A549 (cell line): ENCODE results near the gene CAND2. TPM values are rescaled to one million over a fixed set of nuclear protein-coding genes. Genes with fewer than 3 reads are reported as not detected.
"Not testable (repeated sequence)": the region's sequence is repeated elsewhere in the genome, so short reads cannot be mapped to it uniquely, and the experiment has no call there.

Source experiments
- ATAC-seq, 2 experiments: fragments of 200-7000 bp in 1 of 2; fragments of >200 bp in 1 of 2; cut with Nextera tagmentation in 1 of 2; cut with Tn5 transposase in 1 of 2; 3 replicates each; pipeline versions ENCODE4 v1.8.0 to v1.9.1; 2018 to 2020; ENCODE audit warnings: mild to moderate bottlenecking in 1 of 2, moderate library complexity in 1 of 2
- CTCF ChIA-PET: fragments of 300-600 bp; sonication (Branson Sonifier 250); formaldehyde crosslinking; extraction: SDS; loops from one replicate; lab custom pipeline; 2021; ENCODE audit warnings: antibody characterized with exemption, inconsistent platforms; lab: Yijun Ruan, JAX
- POLR2A ChIA-PET: fragments of 350-600 bp; formaldehyde crosslinking; extraction: SDS; loops from one replicate; lab custom pipeline; 2021; ENCODE audit warnings: antibody characterized with exemption, inconsistent platforms; lab: Yijun Ruan, JAX
- DNase-seq, 2 experiments: peaks; one replicate each; pipeline versions ENCODE4 v3.0.0 to v3.0.0-alpha.2; 2011 to 2016; ENCODE audit warnings: low read depth in 1 of 2, low spot score in 1 of 2
- FAIRE-seq: peaks from 2 replicates; lab custom pipeline; 2011; peaks lifted over from hg19 to GRCh38; lab: Jason Lieb, UNC
- H3K27ac ChIP-seq, 2 experiments: fragments of >200 bp; sonication (Bioruptor Twin); formaldehyde crosslinking; 3 replicates each; pipeline ENCODE4 v1.5.1; 2016 to 2017
- H3K4me1 ChIP-seq: fragments of >200 bp; sonication (Bioruptor Twin); formaldehyde crosslinking; 3 replicates; pipeline ENCODE4 v1.6.1; 2016
- H3K4me2 ChIP-seq: fragments of >200 bp; sonication (Bioruptor Twin); formaldehyde crosslinking; 3 replicates; pipeline ENCODE4 v1.6.1; 2016
- H3K4me3 ChIP-seq: fragments of >200 bp; sonication (Bioruptor Twin); formaldehyde crosslinking; 3 replicates; pipeline ENCODE4 v1.5.1; 2016
- H3K9me3 ChIP-seq: fragments of >200 bp; sonication (Bioruptor Twin); formaldehyde crosslinking; 3 replicates; pipeline ENCODE4 v1.6.1; 2016
- CEBPB ChIP-seq, 2 experiments: fragments of >200 bp in 1 of 2; sonication (Bioruptor Twin) in 1 of 2; formaldehyde crosslinking in 1 of 2; IDR thresholded peaks; 2 replicates each; pipeline ENCODE4 v1.6.1; 2012 to 2016
- CHD4 ChIP-seq: fragments of 200-600 bp; sonication (generic); IDR thresholded peaks from 2 replicates; pipeline ENCODE4 v1.6.1; 2016; ENCODE audit warnings: antibody characterized with exemption, mild to moderate bottlenecking, borderline replicate concordance
- EP300 ChIP-seq, 2 experiments: fragments of >200 bp; sonication (Bioruptor Twin); formaldehyde crosslinking; IDR thresholded peaks; 2 replicates in 1 of 2; 3 replicates in 1 of 2; pipeline ENCODE4 v1.6.1; 2016 to 2017
- FOSL2 ChIP-seq, 2 experiments: fragments of 450-650 bp in 1 of 2; fragments of >200 bp in 1 of 2; sonication (Bioruptor Twin) in 1 of 2; formaldehyde crosslinking; IDR thresholded peaks; 2 replicates each; pipeline versions ENCODE4 v1.5.0 to v1.6.1; 2016 to 2020; ENCODE audit warnings: mild to moderate bottlenecking in 1 of 2, moderate library complexity in 1 of 2
- FOXS1 ChIP-seq: fragments of 250-450 bp; sonication (Bioruptor Pico); IDR thresholded peaks from 2 replicates; pipeline ENCODE4 v1.5.0; 2020; ENCODE audit warnings: mild to moderate bottlenecking, moderate library complexity
- HEYL ChIP-seq: fragments of 250-450 bp; sonication (Bioruptor Pico); IDR thresholded peaks from 2 replicates; pipeline ENCODE4 v1.8.0; 2021; ENCODE audit warnings: mild to moderate bottlenecking, moderate library complexity
- JUNB ChIP-seq: fragments of >200 bp; sonication (Bioruptor Twin); formaldehyde crosslinking; IDR thresholded peaks from 2 replicates; pipeline ENCODE4 v1.6.1; 2016
- MAZ ChIP-seq: fragments of 150-350 bp; IDR thresholded peaks from 2 replicates; pipeline ENCODE4 v1.6.1; 2014; ENCODE audit warnings: antibody characterized with exemption, low read depth, low read length, borderline replicate concordance
- NPAS2 ChIP-seq: fragments of 250-450 bp; sonication (Bioruptor Pico); IDR thresholded peaks from 2 replicates; pipeline ENCODE4 v1.8.0; 2022; ENCODE audit warnings: mild to moderate bottlenecking, moderate library complexity, borderline replicate concordance
- RAD21 ChIP-seq, 2 experiments: fragments of >200 bp in 1 of 2; sonication (Bioruptor Twin) in 1 of 2; formaldehyde crosslinking in 1 of 2; IDR thresholded peaks in 1 of 2; conservative IDR thresholded peaks in 1 of 2; 2 replicates in 1 of 2; 3 replicates in 1 of 2; pipeline ENCODE4 v1.6.1; 2012 to 2018; ENCODE audit warnings: inconsistent platforms in 1 of 2
- RCOR1 ChIP-seq: fragments of 150-350 bp; IDR thresholded peaks from 2 replicates; pipeline ENCODE4 v1.6.1; 2014; ENCODE audit warnings: antibody characterized with exemption, low read length, low read depth
- SREBF2 ChIP-seq: fragments of 450-650 bp; IDR thresholded peaks from 2 replicates; pipeline ENCODE4 v1.6.1; 2014; ENCODE audit warnings: mild to moderate bottlenecking, moderate library complexity
- ZC3H11A ChIP-seq: fragments of 450-650 bp; IDR thresholded peaks from 2 replicates; pipeline ENCODE4 v1.6.1; 2014; ENCODE audit warnings: antibody characterized with exemption, mild to moderate bottlenecking
- ZFP36 ChIP-seq: fragments of 450-650 bp; IDR thresholded peaks from 2 replicates; pipeline ENCODE4 v1.6.1; 2014; ENCODE audit warnings: borderline replicate concordance; ENCODE audit not compliant: partially characterized antibody
- WGBS: methylation state at CpG from one replicate; pipeline ENCODE4 v1.1.6; 2017; ENCODE audit errors: missing lambda C conversion rate; 5-methylcytosine and 5-hydroxymethylcytosine counted together
- polyA plus RNA-seq, 4 experiments: library from polyadenylated mRNA; depleted of rRNA in 3 of 4; stranded (reverse); fragments of >200 nt; fragmentation: RNase III in 1 of 4; extraction: RNeasy Plus Mini Kit Qiagen cat#74134 plus additional on column Dnase treatment in 1 of 4; gene quantifications; 2 replicates in 3 of 4; 3 replicates in 1 of 4; pipeline ENCODE4 v1.2.3, GENCODE V29; 2011 to 2017
- TF ChIP-seq, protein P1 (sequence below): fragments of >200 bp; sonication (Bioruptor Twin); formaldehyde crosslinking; IDR thresholded peaks from 2 replicates; pipeline ENCODE4 v1.6.1; 2016
- TF ChIP-seq, protein P2 (sequence below): fragments of 150-350 bp; IDR thresholded peaks from 2 replicates; pipeline ENCODE4 v1.6.1; 2014; ENCODE audit warnings: low read depth, mild to moderate bottlenecking, low read length
- TF ChIP-seq, protein P3 (sequence below): fragments of 250-450 bp; sonication (Bioruptor Pico); IDR thresholded peaks from 2 replicates; pipeline ENCODE4 v1.5.0; 2021; ENCODE audit warnings: mild to moderate bottlenecking, moderate library complexity, borderline replicate concordance
- TF ChIP-seq, protein P4 (sequence below): fragments of >200 bp; sonication (Bioruptor Twin); formaldehyde crosslinking; IDR thresholded peaks from 3 replicates; pipeline ENCODE4 v1.5.1; 2016

CAND2 gene
- polyA plus RNA-seq, 2 of the 4 experiments (the other 2 are of a cell fraction): 0.72 to 0.84 TPM

DNA sequence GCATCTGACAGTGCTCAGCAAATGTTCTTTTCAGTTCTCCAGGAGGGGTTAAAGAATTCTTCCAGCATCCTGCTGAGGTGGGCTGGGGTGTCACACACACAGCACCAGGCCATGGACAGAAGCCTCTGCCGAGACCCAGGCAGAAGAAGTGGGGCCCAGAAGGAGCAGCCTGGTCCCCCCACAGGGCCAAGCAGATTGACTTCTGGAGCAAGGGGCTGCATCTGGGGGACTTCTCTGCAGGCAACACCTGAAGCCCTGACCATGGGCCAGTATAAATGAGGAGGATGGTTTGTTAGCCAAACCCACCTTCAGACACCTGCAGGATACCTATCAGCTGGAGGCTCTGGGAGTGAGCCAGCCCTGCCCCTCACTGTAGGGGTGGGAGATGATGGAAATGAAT, 21.3 kb upstream of the CAND2 start:
- CTCF ChIA-PET: interaction anchor here (1.1 to 3.0 kb wide), 2 partner anchors 8 to 13 kb away, joined by 4 to 13 read pairs; no protein-coding TSS in a partner anchor
- POLR2A ChIA-PET: no interaction called here
- Histone ChIP-seq H3K4me2 (no peak overlapping the region), H3K4me1 (no peaks in the 10 kb centered on the region), H3K9me3 (no peaks in the 10 kb centered on the region), H3K4me3 (no peak overlapping the region), H3K27ac (no peak overlapping the region)
- no CpG with 5 or more reads among the region's 1 CpG for WGBS
- FAIRE-seq (no peak), ATAC-seq (no peak), DNase-seq (no peak)
- TF ChIP-seq CHD4: no peak
- TF ChIP-seq, protein P1, sequence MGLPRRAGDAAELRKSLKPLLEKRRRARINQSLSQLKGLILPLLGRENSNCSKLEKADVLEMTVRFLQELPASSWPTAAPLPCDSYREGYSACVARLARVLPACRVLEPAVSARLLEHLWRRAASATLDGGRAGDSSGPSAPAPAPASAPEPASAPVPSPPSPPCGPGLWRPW: no peak
- TF ChIP-seq, protein P2, sequence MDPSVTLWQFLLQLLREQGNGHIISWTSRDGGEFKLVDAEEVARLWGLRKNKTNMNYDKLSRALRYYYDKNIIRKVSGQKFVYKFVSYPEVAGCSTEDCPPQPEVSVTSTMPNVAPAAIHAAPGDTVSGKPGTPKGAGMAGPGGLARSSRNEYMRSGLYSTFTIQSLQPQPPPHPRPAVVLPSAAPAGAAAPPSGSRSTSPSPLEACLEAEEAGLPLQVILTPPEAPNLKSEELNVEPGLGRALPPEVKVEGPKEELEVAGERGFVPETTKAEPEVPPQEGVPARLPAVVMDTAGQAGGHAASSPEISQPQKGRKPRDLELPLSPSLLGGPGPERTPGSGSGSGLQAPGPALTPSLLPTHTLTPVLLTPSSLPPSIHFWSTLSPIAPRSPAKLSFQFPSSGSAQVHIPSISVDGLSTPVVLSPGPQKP: no peak
- TF ChIP-seq MAZ: no peak
- no peak for TF ChIP-seq ZC3H11A
- TF ChIP-seq CEBPB (IDR thresholded peaks at IDR 0.05): no peak
- no peak for TF ChIP-seq ZFP36
- TF ChIP-seq HEYL (CRISPR knock-in tag): no peak
- TF ChIP-seq, protein P3, sequence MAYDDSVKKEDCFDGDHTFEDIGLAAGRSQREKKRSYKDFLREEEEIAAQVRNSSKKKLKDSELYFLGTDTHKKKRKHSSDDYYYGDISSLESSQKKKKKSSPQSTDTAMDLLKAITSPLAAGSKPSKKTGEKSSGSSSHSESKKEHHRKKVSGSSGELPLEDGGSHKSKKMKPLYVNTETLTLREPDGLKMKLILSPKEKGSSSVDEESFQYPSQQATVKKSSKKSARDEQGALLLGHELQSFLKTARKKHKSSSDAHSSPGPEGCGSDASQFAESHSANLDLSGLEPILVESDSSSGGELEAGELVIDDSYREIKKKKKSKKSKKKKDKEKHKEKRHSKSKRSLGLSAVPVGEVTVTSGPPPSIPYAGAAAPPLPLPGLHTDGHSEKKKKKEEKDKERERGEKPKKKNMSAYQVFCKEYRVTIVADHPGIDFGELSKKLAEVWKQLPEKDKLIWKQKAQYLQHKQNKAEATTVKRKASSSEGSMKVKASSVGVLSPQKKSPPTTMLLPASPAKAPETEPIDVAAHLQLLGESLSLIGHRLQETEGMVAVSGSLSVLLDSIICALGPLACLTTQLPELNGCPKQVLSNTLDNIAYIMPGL (CRISPR knock-in tag): no peak

DNA sequence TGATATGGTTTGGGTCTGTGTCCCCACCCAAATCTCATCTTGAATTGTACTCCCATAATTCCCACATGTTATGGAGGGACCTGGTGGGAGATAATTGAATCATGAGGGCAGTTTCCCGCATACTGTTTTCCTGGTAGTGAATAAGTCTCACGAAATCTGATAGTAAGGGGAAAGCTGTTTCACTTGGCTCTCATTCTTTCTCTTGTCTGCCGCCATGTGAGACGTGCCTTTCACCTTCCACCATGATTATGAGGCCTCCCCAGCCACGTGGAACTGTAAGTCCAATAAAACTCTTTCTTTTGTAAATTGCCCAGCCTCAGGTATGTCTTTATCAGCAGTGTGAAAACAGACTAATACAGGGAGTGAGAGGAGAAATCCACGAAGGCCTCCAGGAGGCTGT, 20.5 kb upstream of the CAND2 start:
- WGBS: 43% methylated on average over 6 of the region's 6 CpGs
- H3K4me1 ChIP-seq, H3K4me3 ChIP-seq, FAIRE-seq, H3K27ac ChIP-seq, H3K4me2 ChIP-seq, DNase-seq, POLR2A ChIA-PET, ATAC-seq, H3K9me3 ChIP-seq: not testable (repeated sequence)
- CTCF ChIA-PET: interaction anchor here (0.5 to 3.0 kb wide), 6 partner anchors 8 to 641 kb away, joined by 3 to 13 read pairs (median 3); partner anchors contain the start of gene CAND2
- TF ChIP-seq ZFP36: peak; percentile 15

DNA sequence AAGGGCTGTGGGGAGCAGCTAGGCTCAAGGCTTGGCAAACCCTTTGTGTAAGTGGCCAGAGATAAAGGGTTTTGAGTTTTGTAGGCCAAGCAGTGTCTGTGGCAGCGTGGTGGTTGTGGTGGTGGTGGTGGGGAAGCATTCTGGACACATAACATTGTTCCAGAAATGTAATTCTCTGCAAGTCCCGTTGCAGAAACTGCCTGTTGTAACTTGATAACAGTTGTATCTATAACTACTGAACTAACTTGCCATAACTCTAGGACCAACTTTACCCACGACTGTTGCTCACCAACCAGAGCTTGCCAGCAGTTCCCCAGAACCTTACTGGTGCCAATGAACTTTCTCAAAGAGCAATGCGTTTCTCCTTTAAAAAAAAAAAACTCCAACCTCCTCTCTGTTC, 19.3 kb upstream of the CAND2 start:
- no peak for ATAC-seq
- ChIA-PET POLR2A (no interaction called here), CTCF (interaction anchor here (0.8 to 1.1 kb wide), 3 partner anchors 9 to 14 kb away, joined by 3 read pairs; no protein-coding TSS in a partner anchor)
- Histone ChIP-seq H3K27ac (no peak overlapping the region), H3K4me3 (no peak overlapping the region), H3K9me3 (no peaks in the 10 kb centered on the region), H3K4me2 (no peak overlapping the region), H3K4me1 (no peaks in the 10 kb centered on the region)
- TF ChIP-seq RAD21 (conservative IDR thresholded peaks at IDR 0.05 in 1 of 2, IDR thresholded peaks at IDR 0.05 in 1 of 2): no peak
- TF ChIP-seq, protein P4, sequence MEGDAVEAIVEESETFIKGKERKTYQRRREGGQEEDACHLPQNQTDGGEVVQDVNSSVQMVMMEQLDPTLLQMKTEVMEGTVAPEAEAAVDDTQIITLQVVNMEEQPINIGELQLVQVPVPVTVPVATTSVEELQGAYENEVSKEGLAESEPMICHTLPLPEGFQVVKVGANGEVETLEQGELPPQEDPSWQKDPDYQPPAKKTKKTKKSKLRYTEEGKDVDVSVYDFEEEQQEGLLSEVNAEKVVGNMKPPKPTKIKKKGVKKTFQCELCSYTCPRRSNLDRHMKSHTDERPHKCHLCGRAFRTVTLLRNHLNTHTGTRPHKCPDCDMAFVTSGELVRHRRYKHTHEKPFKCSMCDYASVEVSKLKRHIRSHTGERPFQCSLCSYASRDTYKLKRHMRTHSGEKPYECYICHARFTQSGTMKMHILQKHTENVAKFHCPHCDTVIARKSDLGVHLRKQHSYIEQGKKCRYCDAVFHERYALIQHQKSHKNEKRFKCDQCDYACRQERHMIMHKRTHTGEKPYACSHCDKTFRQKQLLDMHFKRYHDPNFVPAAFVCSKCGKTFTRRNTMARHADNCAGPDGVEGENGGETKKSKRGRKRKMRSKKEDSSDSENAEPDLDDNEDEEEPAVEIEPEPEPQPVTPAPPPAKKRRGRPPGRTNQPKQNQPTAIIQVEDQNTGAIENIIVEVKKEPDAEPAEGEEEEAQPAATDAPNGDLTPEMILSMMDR: no peak
- TF ChIP-seq FOSL2 (IDR thresholded peaks at IDR 0.05): no peak
- TF ChIP-seq FOSL2 (CRISPR knock-in tag; IDR thresholded peaks at IDR 0.05): no peak
- FAIRE-seq: no peak
- WGBS: 36% methylated on average over 4 of the region's 4 CpGs
- DNase-seq: no peak

DNA sequence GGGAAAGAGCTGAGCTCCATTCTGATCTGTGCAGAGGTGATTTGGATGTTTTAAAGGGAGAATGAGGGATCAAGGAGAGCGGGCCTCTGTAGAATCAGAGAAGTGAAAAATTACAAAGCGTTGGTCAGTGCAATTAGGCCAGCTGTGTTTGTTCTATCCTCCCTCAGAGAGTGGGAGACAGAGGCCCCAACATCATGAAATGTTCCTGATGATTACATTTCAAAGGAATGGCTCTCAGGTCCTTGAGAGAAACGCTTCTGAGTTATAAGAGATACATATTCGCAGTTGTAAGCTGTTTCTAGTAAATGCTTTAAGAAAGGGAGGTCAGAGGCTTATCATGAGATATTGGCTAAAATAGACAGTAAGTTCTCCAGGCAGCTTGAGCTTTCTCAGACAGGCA, 15.7 kb upstream of the CAND2 start:
- DNase-seq: no peak
- TF ChIP-seq NPAS2 (CRISPR knock-in tag) (no peak), EP300 (IDR thresholded peaks at IDR 0.05) (no peak), JUNB (no peak), RCOR1 (no peak), FOXS1 (CRISPR knock-in tag) (no peak), SREBF2 (no peak)
- TF ChIP-seq, protein P3 (CRISPR knock-in tag): no peak
- WGBS: 58% methylated on average over 4 of the region's 4 CpGs
- ATAC-seq: no peak
- Histone ChIP-seq H3K27ac (no peak overlapping the region), H3K9me3 (no peaks in the 10 kb centered on the region), H3K4me1 (no peaks in the 10 kb centered on the region), H3K4me3 (no peak overlapping the region), H3K4me2 (no peak overlapping the region)
- ChIA-PET CTCF (interaction anchor here (0.6 to 2.1 kb wide), 6 partner anchors 11 to 111 kb away, joined by 3 to 5 read pairs (median 4); partner anchors contain the start of gene TMEM40), POLR2A (no interaction called here)
- no peak for FAIRE-seq
